ENCODE data around the gene LTA4H. TPM values are rescaled to one million over a fixed set of nuclear protein-coding genes. Genes with fewer than 3 reads are reported as not detected.

LTA4H gene
- total RNA-seq, 1 experiment from 2014 or later: 38.2 TPM

DNA sequence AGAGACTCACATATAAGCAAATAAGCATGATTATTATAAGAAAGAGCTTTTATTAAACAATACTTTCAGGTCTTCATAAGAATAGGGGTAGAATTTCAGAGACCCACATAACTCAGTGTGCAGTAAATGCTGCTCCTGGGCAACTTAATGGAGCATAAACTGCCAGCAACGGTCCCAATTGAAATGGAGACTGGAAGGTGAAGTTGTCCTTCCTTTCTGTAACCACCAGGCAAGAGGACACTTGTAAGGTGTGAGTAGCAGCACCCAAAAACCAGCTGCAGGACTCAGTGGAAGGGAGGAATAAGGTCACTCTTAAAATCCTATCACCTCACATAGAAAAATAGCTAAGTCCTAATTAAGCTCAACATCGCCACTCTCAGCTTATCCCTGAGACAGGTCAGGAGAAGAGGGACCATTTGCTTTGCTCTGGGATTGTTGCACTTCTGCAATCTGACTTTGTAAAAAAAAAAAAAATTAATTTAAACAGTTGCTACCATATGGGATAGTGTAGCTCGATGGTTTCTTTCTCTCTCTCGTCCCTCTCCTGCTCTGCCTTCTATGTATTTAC lies 22.7 kb upstream of the LTA4H start:
- DNase-seq (ENCODE audit: low spot score): no peak

DNA sequence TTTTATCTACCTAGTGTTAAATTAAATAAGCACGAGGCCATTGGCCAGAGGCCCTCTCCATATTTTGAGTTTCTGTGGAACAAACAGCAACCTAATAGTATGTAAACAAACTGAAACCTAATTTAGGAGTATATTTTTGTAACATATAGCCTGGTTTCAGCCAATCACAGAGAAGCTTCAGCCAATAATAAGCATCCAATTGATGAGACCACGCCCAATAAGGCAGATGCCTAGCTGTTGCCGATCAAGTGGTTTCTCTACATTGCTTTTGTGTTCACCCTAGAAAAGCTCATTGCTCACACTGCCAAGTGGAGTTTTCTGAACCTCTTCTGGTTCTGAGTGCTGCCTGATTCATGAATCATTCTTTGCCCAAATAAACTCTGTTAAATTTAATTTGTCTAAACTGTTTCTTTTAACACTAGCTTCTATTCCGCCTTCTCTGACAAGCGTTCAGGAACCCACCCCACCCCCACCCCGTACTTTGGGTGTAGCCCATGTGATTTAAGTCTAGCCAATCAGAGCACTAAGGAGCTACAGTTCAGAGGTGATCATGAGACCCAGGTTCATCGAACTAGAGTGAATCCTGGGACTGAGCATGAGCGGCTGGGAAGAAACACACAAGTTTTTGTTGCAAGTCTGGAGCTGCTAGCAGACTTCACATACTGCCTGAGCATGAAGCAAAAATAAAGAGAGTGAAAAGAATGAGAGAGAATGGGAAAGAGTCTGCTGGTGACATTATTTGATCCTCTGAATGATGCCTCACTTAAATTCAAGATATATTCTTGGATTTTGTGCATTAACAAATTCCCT lies 21.5 kb upstream of the LTA4H start:
- DNase-seq (ENCODE audit: low spot score): no peak

DNA sequence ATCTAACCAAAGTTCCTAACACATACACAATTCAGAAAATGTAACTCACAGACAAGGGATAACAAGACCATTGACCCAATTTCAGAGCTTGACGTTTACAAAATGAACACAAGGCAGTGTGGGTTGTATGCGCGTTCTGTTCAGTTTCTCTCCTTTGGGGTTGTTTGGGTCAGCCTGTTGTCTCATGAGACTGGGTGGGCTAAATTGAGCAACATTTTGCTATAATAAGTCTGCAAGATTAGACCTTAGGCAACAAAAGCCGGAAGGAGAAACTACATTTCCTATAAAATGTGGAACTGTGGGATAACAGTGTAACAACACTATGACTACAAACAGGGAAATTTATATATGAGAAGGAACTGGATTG lies 18.8 kb upstream of the LTA4H start:
- DNase-seq (ENCODE audit: low spot score): no peak

DNA sequence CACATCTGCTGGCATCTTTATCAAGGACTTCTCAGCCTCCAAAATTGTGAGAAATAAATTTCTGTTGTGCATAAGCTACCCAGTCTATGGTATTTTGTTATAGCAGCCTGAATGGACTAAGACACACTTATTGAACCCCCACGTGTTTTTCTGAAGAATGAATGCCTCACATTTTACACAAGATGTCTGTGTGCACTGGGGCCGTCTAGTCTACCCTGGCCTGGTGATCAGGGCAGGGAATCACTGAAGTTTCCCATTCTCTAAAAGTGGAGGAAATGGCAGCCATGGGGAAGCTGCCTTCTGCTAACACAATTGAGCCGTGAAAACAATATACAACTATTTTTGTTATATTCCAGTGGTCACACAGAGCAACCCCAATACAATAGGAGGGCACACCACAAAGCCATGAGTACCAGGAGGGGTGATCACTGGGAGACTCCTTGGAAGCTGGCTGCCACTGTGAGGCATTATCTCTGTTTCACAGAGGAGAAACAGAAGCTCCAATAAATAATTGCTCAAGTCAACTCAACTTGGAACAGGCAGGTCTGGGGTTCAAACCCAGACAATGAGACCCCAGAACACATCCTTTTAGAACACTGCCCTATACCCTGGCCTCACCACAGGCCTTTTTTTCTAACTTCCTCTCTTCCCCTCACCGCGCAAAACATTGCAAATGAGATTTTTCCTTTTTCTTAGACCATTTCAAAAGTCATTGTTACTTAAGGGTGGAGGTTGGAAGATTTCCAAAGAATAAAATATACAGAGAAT lies 18.3 kb upstream of the LTA4H start:
- no peak for DNase-seq (ENCODE audit: low spot score)

DNA sequence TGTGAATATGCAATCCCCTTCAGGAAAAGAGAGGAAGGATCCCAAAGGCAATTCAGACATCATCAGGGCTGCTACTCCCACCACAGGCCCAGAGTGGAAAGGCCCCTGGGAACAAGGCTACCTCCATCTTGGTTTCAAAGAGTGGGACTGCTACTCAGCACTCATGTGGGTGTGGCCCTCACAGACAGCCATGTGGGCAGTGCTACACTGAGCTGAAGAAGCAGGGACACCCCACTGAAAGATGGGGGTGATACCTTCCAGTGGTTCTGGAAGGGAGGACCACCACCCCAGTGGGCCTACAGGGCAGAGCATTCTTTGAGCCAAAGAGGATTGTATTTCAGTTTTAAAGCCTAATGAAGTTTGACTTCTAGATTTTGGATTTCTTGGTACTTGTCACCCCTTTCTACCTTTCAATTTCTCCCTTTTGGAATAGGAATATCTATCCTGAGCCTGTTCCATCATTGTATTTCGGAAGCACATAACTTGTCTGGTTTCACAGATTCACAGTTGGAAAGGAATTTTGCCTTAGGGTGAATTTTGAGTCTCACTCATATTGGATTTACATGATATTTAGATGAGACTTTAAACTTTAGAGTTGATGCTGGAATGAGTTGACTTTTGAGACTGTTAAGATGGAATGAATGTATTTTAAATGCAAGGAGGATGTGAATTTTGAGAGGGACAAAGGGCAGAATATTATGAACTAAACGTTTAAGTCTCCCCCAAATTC lies 16.5 kb upstream of the LTA4H start:
- no peak for DNase-seq (ENCODE audit: low spot score)

DNA sequence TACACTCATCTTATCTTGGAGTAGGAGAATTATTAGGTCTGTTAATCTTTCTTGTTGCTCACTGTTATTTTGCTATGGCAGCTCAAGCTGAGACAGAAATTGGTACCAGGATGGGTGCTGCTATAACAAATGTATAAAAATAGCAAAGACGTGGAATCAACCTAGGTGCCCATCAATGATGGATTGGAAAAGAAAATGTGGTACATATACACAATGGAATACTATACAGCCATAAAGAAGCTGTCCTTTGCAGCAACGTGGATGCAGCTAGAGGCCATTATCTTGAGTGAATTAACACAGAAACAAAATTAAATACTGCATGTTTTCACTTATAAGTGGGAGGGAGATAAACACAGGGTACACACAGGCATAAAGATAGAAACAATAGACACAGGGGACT lies 14.8 kb upstream of the LTA4H start:
- DNase-seq (ENCODE audit: low spot score): no peak

DNA sequence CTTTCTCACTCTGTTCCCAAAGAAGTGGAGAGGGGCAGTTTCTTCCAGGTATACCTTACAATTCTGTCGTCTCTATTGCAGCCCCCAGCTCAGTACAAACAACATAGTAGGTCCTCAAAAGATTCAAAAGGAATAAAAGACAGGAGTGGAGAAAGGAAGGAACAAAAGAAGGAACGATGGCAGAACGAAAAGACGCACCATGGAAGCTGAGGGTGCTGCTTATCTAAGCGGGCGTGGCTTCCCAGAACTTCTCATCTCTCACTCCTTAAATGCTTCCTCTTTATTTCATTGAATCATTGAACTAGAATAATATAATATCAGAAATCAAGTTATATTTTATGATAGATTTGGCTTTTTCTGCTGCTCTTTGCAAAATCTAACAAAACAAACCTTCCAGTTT lies 13.7 kb upstream of the LTA4H start:
- no peak for DNase-seq (ENCODE audit: low spot score)

DNA sequence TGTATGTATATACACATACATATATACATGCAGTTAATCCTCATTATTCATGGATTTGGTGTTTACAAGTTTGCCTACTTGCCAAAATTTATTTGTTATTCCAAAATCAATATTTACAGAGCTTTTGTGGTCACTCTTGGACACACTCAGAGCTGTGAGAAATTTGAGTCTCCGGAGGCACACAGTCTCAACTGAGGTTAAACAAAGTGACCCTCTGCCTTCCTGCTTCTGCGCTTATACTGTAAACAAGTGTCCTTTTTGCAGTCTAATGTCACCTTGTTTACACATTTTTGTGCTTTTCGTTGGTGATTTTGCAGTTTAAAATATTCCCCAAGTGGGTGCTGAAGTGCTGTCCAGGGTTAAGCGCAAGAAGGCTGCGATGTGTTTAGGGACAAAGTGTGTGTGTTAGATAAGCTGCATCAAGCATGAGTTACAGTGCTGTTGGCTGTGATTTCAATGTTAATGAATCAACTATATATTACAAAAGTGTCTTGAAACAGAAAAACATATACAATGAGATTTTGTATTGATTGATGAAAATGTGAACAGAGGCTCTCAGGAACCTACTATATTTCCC lies 13.1 kb upstream of the LTA4H start:
- peak; percentile 41 for DNase-seq (ENCODE audit: low spot score)

DNA sequence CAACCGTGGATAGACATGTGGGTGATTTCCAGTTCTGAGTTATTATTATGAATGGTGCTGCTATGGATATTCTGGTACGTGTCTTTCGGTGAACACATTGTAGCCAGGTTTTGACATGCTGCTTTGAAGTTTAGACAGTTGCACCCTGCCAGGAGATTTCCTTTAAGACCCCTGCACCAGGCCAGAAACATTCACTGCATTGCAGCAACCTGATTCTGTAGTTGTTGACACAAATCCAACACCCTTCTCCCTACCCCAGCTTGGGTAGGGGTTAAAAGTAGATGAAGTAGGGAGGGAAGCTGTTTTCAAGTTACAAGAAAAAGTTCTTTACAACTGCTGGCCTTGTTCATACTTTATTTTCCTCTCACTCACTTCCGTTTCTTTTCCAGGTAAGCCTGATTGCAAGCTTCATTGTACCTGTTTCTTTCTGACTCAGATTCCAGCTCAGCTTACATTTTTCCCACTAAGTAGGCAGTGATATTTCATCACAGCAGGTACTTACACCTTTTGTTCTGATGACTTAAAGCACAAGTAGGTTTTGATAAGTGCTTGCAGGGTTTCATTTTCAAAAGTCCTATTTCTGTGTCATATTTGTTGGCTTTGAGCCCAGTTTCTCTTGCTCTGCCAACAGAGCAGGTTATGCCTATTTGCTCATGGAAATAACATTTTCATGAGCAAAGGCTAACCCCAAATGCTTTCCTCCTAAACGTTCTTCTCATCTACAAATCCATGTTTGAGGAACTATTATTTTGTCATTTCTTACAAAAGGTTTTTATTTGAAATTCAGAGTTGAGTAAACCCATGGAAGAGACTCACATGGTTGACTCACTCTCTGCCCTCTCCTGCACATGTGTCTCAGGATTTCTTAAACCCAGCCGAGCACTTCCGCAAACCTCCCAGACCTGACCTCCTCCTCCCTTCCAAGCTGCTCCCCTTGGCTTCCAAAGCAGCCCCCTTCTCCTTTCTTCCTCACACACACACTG lies 12.1 kb upstream of the LTA4H start:
- DNase-seq (ENCODE audit: low spot score): peak; percentile 80

DNA sequence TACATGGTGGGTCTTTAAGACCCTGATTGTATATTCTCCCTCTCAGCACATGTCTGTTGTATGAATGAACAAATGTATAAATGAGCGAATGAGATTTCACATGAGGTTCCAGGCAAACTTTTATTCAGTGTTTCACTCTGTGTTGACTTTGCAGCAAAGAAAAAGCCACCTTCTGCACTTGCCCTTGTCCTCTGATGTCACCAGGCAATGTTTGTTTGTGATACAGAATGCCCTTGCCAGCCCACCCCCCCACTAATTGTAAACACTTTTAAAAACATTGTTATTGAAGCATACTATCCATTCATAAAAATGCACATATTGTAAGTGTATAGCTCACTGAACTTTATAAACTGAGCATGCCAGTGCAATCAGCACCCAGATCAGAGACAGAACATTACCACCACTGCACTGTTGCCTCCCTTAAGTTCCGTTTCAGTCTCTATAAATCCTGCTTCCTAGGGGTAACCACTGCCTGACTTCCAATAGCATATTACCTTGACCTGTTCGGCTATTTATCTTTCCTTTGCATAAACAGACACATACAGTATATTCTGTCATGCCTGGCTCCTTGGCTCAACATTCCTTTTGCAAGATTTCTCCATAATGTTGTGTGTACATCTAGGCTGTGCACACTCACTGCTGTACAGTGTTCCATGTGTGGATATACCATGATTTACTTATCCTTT lies 11.3 kb upstream of the LTA4H start:
- no peak for DNase-seq (ENCODE audit: low spot score)

DNA sequence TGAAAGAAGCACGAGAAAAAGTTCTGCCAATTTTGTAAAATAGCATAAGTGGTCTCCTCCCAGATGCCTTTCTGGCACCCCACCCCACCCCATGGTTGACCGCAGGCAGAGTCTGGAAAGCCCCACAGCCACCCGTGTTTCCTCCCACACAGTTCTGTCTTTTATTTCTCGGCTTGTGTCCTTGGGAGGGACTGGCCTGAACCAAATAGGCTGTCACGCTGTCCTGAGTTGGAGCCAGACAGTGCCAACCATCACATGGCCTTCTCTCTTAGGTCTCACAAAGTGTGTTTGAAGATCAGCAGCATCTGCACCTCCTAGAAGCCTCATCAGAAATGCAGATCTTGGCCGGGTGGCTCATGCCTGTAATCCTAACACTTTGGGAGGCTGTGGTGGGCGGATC lies 10.2 kb upstream of the LTA4H start:
- DNase-seq (ENCODE audit: low spot score): no peak

DNA sequence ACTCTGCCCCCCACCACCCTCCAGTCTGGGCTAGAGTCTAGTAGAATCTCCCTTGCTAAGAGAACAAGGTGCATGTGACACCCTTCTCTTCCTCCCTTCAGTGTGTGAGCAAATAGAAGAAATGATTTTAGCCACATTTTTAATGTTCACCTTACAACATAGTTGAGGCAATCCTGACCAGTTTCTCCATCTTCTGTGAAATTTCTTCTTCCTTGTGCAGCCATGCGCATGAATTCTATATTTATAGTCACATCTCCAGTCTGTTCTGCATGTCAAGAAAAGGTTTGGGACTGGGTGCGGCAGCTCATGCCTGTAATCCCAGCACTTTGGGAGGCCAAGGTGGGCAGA lies 9.5 kb upstream of the LTA4H start:
- no peak for DNase-seq (ENCODE audit: low spot score)

DNA sequence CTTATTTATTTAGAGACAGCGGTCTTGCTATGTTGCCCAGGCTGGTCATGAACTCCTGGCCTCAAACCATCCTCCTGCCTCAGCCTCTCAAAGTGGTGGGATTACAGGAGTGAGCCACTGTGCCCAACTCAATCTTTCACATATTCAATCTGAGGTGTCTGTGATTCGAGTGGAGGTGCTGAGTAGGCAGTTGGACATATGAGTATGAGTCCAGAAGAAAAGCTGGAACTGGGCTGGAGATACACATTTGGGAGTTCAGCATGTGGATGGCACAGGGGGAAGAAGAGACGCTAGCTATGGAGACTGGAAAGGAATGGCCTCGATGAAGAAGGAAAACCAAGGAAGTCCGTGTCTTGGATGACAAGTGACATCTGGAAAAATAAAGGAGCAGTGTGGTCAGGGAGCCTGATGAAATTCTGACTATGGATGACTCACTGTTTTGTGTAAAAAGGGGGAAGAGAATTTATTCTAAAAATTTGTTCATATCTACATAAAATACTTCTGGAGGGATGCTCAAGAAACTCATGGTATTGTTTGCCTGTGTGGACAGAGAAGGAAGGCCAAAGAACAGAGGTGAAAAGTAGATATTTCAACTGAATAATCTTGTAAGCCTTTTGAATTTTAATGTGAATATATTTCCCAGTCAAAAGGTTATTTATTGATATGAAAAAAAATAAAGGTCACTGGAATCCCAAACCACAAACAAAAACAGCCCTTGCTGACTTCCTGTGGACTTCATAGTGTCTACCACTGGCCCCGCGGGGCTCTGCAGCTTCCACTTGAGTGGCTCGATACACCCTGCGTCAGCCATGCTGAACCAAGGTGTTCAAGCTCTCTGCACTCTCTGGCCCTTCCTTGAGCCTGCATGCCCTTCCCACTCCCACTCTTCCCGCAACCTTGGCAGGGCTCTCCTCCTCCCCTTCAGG lies 8.9 kb upstream of the LTA4H start:
- no peak for DNase-seq (ENCODE audit: low spot score)

DNA sequence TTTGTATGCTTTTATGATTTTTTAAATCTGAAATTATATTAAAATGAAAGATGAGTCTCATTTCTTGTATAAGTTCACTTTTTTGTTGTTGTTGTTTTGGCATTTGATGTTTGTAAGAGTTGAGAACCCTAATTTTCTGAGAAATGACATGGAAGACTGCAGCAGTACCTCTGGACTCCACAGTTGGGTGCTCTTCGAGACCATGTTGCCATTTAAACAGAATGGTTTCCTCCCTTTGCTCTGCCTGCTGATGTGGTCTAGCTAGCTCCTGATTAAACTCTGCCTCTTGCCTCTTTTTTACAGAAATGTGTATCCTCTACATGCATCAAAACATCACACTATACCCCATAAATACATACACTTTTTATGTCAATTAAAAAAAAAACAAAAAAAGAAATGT lies 5.8 kb upstream of the LTA4H start:
- no peak for DNase-seq (ENCODE audit: low spot score)

DNA sequence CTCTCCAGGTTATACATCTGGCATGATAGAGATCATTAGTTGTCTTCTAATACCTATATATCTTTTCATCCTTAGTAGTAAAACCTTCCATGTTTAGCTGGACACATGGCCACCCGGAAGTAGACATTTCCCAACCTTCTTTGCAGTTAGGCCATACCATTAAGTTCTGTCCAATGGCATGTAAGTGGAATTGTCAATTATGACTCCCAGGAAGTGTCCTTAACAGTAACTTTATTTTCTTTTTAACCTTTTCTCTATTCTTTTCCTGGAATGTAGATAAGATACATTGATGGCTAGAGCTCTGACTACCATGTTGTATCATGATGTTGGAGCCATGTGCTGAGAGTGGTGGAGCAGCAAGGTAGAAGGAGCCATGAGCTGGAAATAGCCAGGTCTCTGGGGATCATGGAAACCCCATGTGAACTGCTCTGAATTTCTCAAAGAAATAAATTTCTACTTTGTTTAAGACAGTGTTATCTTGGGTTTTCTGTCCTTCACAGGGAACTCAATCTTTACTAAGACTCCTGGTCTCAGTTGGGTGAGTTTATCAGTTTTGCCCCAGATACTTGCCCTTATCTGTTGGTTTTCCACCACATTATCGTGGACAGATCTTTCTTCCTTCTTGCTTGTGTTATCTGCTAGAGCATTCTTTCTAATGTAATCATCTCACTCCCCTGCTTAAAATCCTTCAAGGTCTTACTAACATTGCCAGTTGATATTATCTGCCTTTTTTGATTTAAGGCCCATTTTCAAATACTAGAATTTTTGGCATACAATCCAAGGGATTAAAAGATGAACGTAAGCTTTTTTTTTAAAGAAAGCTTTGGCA lies 5.1 kb upstream of the LTA4H start:
- DNase-seq (ENCODE audit: low spot score): no peak

DNA sequence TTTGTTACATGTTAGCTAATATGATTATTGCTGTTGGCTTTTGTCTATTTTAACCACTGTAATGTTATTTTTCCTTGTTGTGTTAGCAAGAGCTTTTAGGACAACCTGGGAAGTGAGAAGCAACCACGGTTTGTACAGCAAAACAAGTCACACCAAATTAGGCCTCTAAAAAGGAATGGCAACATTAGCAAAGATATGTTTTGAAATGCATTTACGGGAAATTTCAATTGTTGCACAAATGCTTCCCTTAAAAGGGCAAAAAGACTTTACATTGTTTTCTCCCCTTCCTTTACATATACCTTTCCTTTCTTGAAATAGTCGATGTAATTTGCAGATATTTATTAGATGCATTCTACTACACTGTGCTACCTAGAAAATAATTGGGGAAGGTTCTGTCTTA lies 4.1 kb upstream of the LTA4H start:
- no peak for DNase-seq (ENCODE audit: low spot score)

DNA sequence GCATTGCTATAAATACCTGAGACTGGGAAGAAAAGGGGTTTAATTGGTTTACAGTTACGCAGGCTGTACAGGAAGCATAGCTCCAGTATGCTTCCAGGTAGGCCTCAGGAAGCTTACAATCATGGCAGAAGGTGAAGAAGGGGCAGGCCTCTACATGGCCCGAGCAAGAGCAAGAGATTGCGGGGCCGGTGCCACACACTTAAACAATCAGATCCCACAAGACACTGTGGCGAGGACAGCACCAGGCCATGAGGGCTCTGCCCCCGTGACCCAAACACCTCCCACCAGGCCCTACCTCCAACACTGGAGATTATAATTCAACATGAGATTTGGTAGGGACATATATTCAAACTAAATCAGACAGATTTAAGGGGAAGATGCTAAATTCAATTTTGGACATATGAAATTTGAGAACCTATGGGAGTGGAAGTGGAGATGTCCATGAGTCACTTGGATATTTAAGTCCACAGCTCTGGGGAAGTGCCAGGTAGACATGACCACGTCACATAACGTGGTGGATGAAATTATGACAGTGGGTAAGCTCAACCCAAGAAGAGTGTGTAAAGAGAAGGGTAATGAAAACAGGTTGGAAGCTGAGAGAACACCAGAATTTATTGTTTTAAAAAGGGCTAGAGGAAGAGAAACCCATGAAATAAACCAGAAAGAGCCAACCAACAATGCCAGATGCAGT lies 1.5 kb upstream of the LTA4H start:
- no peak for DNase-seq (ENCODE audit: low spot score)
